A549 (cell line): ENCODE data around the gene SYT15. TPM values are rescaled to one million over a fixed set of nuclear protein-coding genes. Genes with fewer than 3 reads are reported as not detected.
"Not testable (repeated sequence)": the region's sequence is repeated elsewhere in the genome, so short reads cannot be mapped to it uniquely, and the experiment has no call there.

Experiments used
- ATAC-seq, 2 experiments: fragments of 200-7000 bp in 1 of 2; fragments of >200 bp in 1 of 2; cut with Nextera tagmentation in 1 of 2; cut with Tn5 transposase in 1 of 2; 3 replicates each; pipeline versions ENCODE4 v1.8.0 to v1.9.1; 2018 to 2020; ENCODE audit warnings: mild to moderate bottlenecking in 1 of 2, moderate library complexity in 1 of 2
- CTCF ChIA-PET: fragments of 300-600 bp; sonication (Branson Sonifier 250); formaldehyde crosslinking; extraction: SDS; loops from one replicate; lab custom pipeline; 2021; ENCODE audit warnings: antibody characterized with exemption, inconsistent platforms; lab: Yijun Ruan, JAX
- POLR2A ChIA-PET: fragments of 350-600 bp; formaldehyde crosslinking; extraction: SDS; loops from one replicate; lab custom pipeline; 2021; ENCODE audit warnings: antibody characterized with exemption, inconsistent platforms; lab: Yijun Ruan, JAX
- DNase-seq, 2 experiments: peaks; one replicate each; pipeline versions ENCODE4 v3.0.0 to v3.0.0-alpha.2; 2011 to 2016; ENCODE audit warnings: low read depth in 1 of 2, low spot score in 1 of 2
- FAIRE-seq: peaks from 2 replicates; lab custom pipeline; 2011; peaks lifted over from hg19 to GRCh38; lab: Jason Lieb, UNC
- H3K27ac ChIP-seq, 2 experiments: fragments of >200 bp; sonication (Bioruptor Twin); formaldehyde crosslinking; 3 replicates each; pipeline ENCODE4 v1.5.1; 2016 to 2017
- H3K4me1 ChIP-seq: fragments of >200 bp; sonication (Bioruptor Twin); formaldehyde crosslinking; 3 replicates; pipeline ENCODE4 v1.6.1; 2016
- H3K4me2 ChIP-seq: fragments of >200 bp; sonication (Bioruptor Twin); formaldehyde crosslinking; 3 replicates; pipeline ENCODE4 v1.6.1; 2016
- H3K4me3 ChIP-seq: fragments of >200 bp; sonication (Bioruptor Twin); formaldehyde crosslinking; 3 replicates; pipeline ENCODE4 v1.5.1; 2016
- H3K9me3 ChIP-seq: fragments of >200 bp; sonication (Bioruptor Twin); formaldehyde crosslinking; 3 replicates; pipeline ENCODE4 v1.6.1; 2016
- ATOH8 ChIP-seq: fragments of 250-450 bp; sonication (Bioruptor Pico); IDR thresholded peaks from 2 replicates; pipeline ENCODE4 v1.5.0; 2020; ENCODE audit warnings: low read depth, mild to moderate bottlenecking, moderate library complexity
- CEBPB ChIP-seq, 2 experiments: fragments of >200 bp in 1 of 2; sonication (Bioruptor Twin) in 1 of 2; formaldehyde crosslinking in 1 of 2; IDR thresholded peaks; 2 replicates each; pipeline ENCODE4 v1.6.1; 2012 to 2016
- E2F6 ChIP-seq: IDR thresholded peaks from 2 replicates; pipeline ENCODE4 v1.6.1; 2012; ENCODE audit warnings: low read depth, borderline replicate concordance
- EHF ChIP-seq: fragments of 250-450 bp; sonication (Bioruptor Pico); IDR thresholded peaks from 2 replicates; pipeline ENCODE4 v1.5.0; 2020; ENCODE audit warnings: mild to moderate bottlenecking
- FOSB ChIP-seq: fragments of 250-450 bp; sonication (Bioruptor Pico); IDR thresholded peaks from 2 replicates; pipeline ENCODE4 v1.5.0; 2020; ENCODE audit warnings: mild to moderate bottlenecking, moderate library complexity
- FOSL2 ChIP-seq, 2 experiments: fragments of 450-650 bp in 1 of 2; fragments of >200 bp in 1 of 2; sonication (Bioruptor Twin) in 1 of 2; formaldehyde crosslinking; IDR thresholded peaks; 2 replicates each; pipeline versions ENCODE4 v1.5.0 to v1.6.1; 2016 to 2020; ENCODE audit warnings: mild to moderate bottlenecking in 1 of 2, moderate library complexity in 1 of 2
- FOXS1 ChIP-seq: fragments of 250-450 bp; sonication (Bioruptor Pico); IDR thresholded peaks from 2 replicates; pipeline ENCODE4 v1.5.0; 2020; ENCODE audit warnings: mild to moderate bottlenecking, moderate library complexity
- GATA3 ChIP-seq: IDR thresholded peaks from 2 replicates; pipeline ENCODE4 v1.6.1; 2012; ENCODE audit warnings: borderline replicate concordance
- HMGXB4 ChIP-seq: fragments of 250-450 bp; sonication (Bioruptor Pico); IDR thresholded peaks from 2 replicates; pipeline ENCODE4 v1.5.0; 2021; ENCODE audit warnings: mild to moderate bottlenecking, moderate library complexity, borderline replicate concordance
- HOXA7 ChIP-seq: fragments of 250-450 bp; sonication (Bioruptor Pico); IDR thresholded peaks from 2 replicates; pipeline ENCODE4 v1.5.0; 2020; ENCODE audit warnings: mild to moderate bottlenecking, moderate library complexity
- HOXB13 ChIP-seq: fragments of 250-450 bp; sonication (Bioruptor Pico); IDR thresholded peaks from 2 replicates; pipeline ENCODE4 v1.5.0; 2020; ENCODE audit warnings: low read depth, mild to moderate bottlenecking, moderate library complexity
- HOXB5 ChIP-seq: fragments of 250-450 bp; sonication (Bioruptor Pico); IDR thresholded peaks from 2 replicates; pipeline ENCODE4 v1.5.0; 2020; ENCODE audit warnings: mild to moderate bottlenecking, moderate library complexity
- JUN ChIP-seq, 2 experiments: fragments of >200 bp; sonication (Bioruptor Twin); formaldehyde crosslinking; IDR thresholded peaks; 2 replicates in 1 of 2; 3 replicates in 1 of 2; pipeline ENCODE4 v1.6.1; 2016 to 2017
- JUNB ChIP-seq: fragments of >200 bp; sonication (Bioruptor Twin); formaldehyde crosslinking; IDR thresholded peaks from 2 replicates; pipeline ENCODE4 v1.6.1; 2016
- MAFK ChIP-seq: fragments of 450-650 bp; IDR thresholded peaks from 2 replicates; pipeline ENCODE4 v1.6.1; 2014; ENCODE audit not compliant: partially characterized antibody
- POLR2A ChIP-seq: IDR thresholded peaks from 2 replicates; pipeline ENCODE4 v1.6.1; 2012; ENCODE audit warnings: mild to moderate bottlenecking, low read length
- RFX5 ChIP-seq: fragments of 450-650 bp; IDR thresholded peaks from 2 replicates; pipeline ENCODE4 v1.7.1; 2014; ENCODE audit warnings: antibody characterized with exemption, mild to moderate bottlenecking, moderate library complexity
- TP53 ChIP-seq: fragments of 250-450 bp; sonication (Bioruptor Pico); IDR thresholded peaks from 2 replicates; pipeline ENCODE4 v1.5.0; 2021; ENCODE audit warnings: mild to moderate bottlenecking, moderate library complexity
- ZNF302 ChIP-seq: fragments of 250-450 bp; sonication (Bioruptor Pico); IDR thresholded peaks from 2 replicates; pipeline ENCODE4 v1.9.0; 2021; ENCODE audit warnings: inconsistent platforms, mild to moderate bottlenecking, moderate library complexity
- WGBS: methylation state at CpG from one replicate; pipeline ENCODE4 v1.1.6; 2017; ENCODE audit errors: missing lambda C conversion rate; 5-methylcytosine and 5-hydroxymethylcytosine counted together
- polyA minus RNA-seq: library from RNA; depleted of rRNA, polyadenylated mRNA; stranded (reverse); fragments of >200 nt; gene quantifications from 2 replicates; pipeline ENCODE4 v1.2.3, GENCODE V29; 2011; rRNA and poly(A)+ RNA removed
- polyA plus RNA-seq, 4 experiments: library from polyadenylated mRNA; depleted of rRNA in 3 of 4; stranded (reverse); fragments of >200 nt; fragmentation: RNase III in 1 of 4; extraction: RNeasy Plus Mini Kit Qiagen cat#74134 plus additional on column Dnase treatment in 1 of 4; gene quantifications; 2 replicates in 3 of 4; 3 replicates in 1 of 4; pipeline ENCODE4 v1.2.3, GENCODE V29; 2011 to 2017

Gene SYT15
- polyA plus RNA-seq (2011; rRNA removed) (3.3 and 3.5 TPM in 2 replicates), polyA plus RNA-seq (2017; fragmentation: RNase III; extraction: RNeasy Plus Mini Kit Qiagen cat#74134 plus additional on column Dnase treatment) (2.8 to 3.6 TPM (median 3.2 TPM) in 3 replicates), polyA minus RNA-seq (4.1 and 5.5 TPM in 2 replicates)
- polyA plus RNA-seq (2012; cell fraction: cytosol; rRNA removed) = 3.5 and 4.3 TPM in 2 replicates
- 4.5 and 4.8 TPM in 2 replicates for polyA plus RNA-seq (2012; cell fraction: nucleus; rRNA removed)

DNA sequence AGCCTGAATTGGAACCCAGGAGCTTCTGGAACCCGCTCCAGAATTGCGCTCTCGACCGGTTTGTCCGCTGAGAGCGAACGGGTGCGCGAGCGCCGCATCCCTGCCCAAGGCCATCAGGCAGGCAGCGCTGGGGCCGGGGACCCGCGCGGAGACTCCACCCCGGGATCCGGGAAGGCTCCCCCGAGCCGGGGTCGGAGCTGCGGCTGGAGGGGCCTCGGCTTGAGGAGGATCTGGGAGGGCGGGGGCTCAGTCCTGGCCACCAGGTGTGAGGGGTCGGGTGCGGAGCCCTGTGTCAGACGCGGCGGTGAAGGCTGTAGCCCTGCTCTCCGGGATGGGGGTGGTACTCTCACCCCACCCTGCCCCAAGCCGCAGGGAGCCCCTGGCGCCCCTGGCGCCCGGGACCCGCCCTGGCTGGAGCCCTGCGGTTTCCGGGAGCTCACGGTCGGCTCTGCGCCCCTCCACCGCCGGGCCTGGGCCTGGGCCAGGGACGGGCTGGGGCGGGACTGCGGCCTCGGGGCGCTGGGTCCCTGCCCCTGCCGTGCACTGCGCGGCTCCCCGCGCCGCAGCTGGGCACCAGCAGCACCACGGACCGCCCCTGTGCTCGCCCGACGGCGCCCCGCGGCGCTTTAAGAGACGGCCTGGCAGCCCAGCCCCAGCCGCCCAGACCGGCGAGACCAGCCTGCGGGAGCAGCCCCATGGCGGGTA, at the start of gene SYT15:
Gene SYT15, plus strand, starts transcription at position 655 of the 705 bp plus-strand sequence. Its CDS starts 41 bp downstream, at position 696.
- CTCF ChIA-PET, H3K27ac ChIP-seq, H3K4me1 ChIP-seq, H3K4me3 ChIP-seq, H3K4me2 ChIP-seq, H3K9me3 ChIP-seq, DNase-seq, POLR2A ChIA-PET, FAIRE-seq: not testable (repeated sequence)
- peak; percentile 39 to 52 for ATAC-seq
- WGBS = 93% methylated on average over 26 of the region's 68 CpGs

GRCh38 chr10:46529742-46530141, 49.2 kb upstream of the SYT15 start:
- ChIA-PET CTCF (interaction anchor here (0.5 to 2.9 kb wide), 4 partner anchors 10 to 1798 kb away, joined by 3 to 27 read pairs (median 11); no protein-coding TSS in a partner anchor), POLR2A (interaction anchor here (1.8 to 2.2 kb wide), 2 partner anchors 10 to 15 kb away, joined by 5 to 19 read pairs; no protein-coding TSS in a partner anchor)
- not testable (repeated sequence) for H3K9me3 ChIP-seq, FAIRE-seq, H3K4me2 ChIP-seq, H3K4me3 ChIP-seq, ATAC-seq, DNase-seq
- Histone ChIP-seq H3K4me1 (peaks cover 68% of the 10 kb centered on the region), H3K27ac (peak overlapping the region; percentile 92 to 95)
- TF ChIP-seq ATOH8 (CRISPR knock-in tag) = peak; percentile 95
- TF ChIP-seq HOXB5 (CRISPR knock-in tag) = peak; percentile 95
- TF ChIP-seq TP53 (CRISPR knock-in tag) = peak; percentile 81; the same call in 1 of the 2 replicates
- TF ChIP-seq FOXS1 = peak; percentile 88
- peak; percentile 97 for TF ChIP-seq HOXB13 (CRISPR knock-in tag)
- TF ChIP-seq EHF (CRISPR knock-in tag) = peak; percentile 96
- peak; percentile 45; the same call in 1 of the 2 replicates for TF ChIP-seq HMGXB4 (CRISPR knock-in tag)
- peak; percentile 71; the same call in 1 of the 2 replicates for TF ChIP-seq ZNF302 (CRISPR knock-in tag)
- peak; percentile 87; the same call in 1 of the 2 replicates for TF ChIP-seq FOSB (CRISPR knock-in tag)
- peak; percentile 91 for TF ChIP-seq HOXA7 (CRISPR knock-in tag)
- 84% methylated on average over 7 of the region's 7 CpGs for WGBS

GRCh38 chr10:46530249-46531186, 48.4 kb upstream of the SYT15 start:
- WGBS = 81% methylated on average over 18 of the region's 18 CpGs
- peak; percentile 83 for TF ChIP-seq MAFK
- TF ChIP-seq CEBPB (IDR thresholded peaks at IDR 0.05) = 0 out of 4 replicates have a peak, but pooled peaks of 1 of the 2 experiments have one; percentile 50
- TF ChIP-seq HOXB13 (CRISPR knock-in tag) = peak; percentile 63; the same call in 1 of the 2 replicates
- peak; percentile 46; the same call in 1 of the 2 replicates for TF ChIP-seq JUNB
- no peak for TF ChIP-seq POLR2A
- no peak for TF ChIP-seq HMGXB4 (CRISPR knock-in tag)
- TF ChIP-seq FOXS1 = peak; percentile 71; the same call in 1 of the 2 replicates
- no peak for TF ChIP-seq RFX5
- TF ChIP-seq E2F6 = no peak
- peak; percentile 93; the same call in 1 of the 2 replicates for TF ChIP-seq HOXA7 (CRISPR knock-in tag)
- peak; percentile 55; the same call in 1 of the 2 replicates for TF ChIP-seq ZNF302 (CRISPR knock-in tag)
- peak; percentile 27 to 66; a peak in 4 of 5 replicates for TF ChIP-seq JUN (IDR thresholded peaks at IDR 0.05)
- TF ChIP-seq GATA3 = no peak
- peak; percentile 85; the same call in 1 of the 2 replicates for TF ChIP-seq ATOH8 (CRISPR knock-in tag)
- no peak for TF ChIP-seq FOSL2 (IDR thresholded peaks at IDR 0.05)
- peak; percentile 86 for TF ChIP-seq FOSL2 (CRISPR knock-in tag; IDR thresholded peaks at IDR 0.05)
- TF ChIP-seq EHF (CRISPR knock-in tag) = peak; percentile 28; the same call in 1 of the 2 replicates
- TF ChIP-seq HOXB5 (CRISPR knock-in tag) = peak; percentile 65

More at GRCh38 chr10:46530249-46531186, 48.4 kb upstream of the SYT15 start:
- no peak overlapping the region for H3K4me3 ChIP-seq
- peaks cover 68% of the 10 kb centered on the region for H3K4me1 ChIP-seq
- H3K27ac ChIP-seq = peak overlapping the region; percentile 92 to 95
- peak overlapping the region; percentile 0; the same call in 1 of the 3 replicates for H3K4me2 ChIP-seq
- peak; percentile 65 to 70 for ATAC-seq
- peak; percentile 79 to 94 for DNase-seq
- FAIRE-seq = no peak
- ChIA-PET CTCF (interaction anchor here (0.5 to 2.9 kb wide), 5 partner anchors 9 to 1797 kb away, joined by 3 to 27 read pairs (median 5); no protein-coding TSS in a partner anchor), POLR2A (interaction anchor here (1.8 to 2.2 kb wide), 2 partner anchors 10 to 14 kb away, joined by 5 to 19 read pairs; no protein-coding TSS in a partner anchor)
- H3K9me3 ChIP-seq = no peaks in the 10 kb centered on the region
